ENCODE results near the gene FAM200B.
A peak's percentile ranks its signal among the peaks of the same experiment; 100 is the strongest.

Gene FAM200B

GRCh38 chr4:15670576-15670975 is 11.1 kb upstream of the FAM200B start:
- Histone ChIP-seq H3K36me3 (ENCODE audit: control insufficient read depth in 1 of 2, insufficient read depth in 2 of 2, low read length in 2 of 2) (no peaks in the 10 kb centered on the region), H3K27me3 (ENCODE audit: low read depth, low read length) (no peaks in the 10 kb centered on the region), H3K4me1 (ENCODE audit: control insufficient read depth in 1 of 2, insufficient read depth in 2 of 2, low read length in 2 of 2) (no peaks in the 10 kb centered on the region), H3K4me3 (ENCODE audit: low read depth in 1 of 2, low read length in 2 of 2) (no peak overlapping the region), H3K27ac (ENCODE audit: low read length) (no peak overlapping the region), H3K9me3 (ENCODE audit: control insufficient read depth in 1 of 2, low read length in 2 of 2) (no peaks in the 10 kb centered on the region)

- H3K4me3 ChIP-seq (ENCODE audit: low read depth in 1 of 2, low read length in 2 of 2) = no peak overlapping the region
- no peaks in the 10 kb centered on the region for H3K4me1 ChIP-seq (ENCODE audit: control insufficient read depth in 1 of 2, insufficient read depth in 2 of 2, low read length in 2 of 2)
- no peaks in the 10 kb centered on the region for H3K9me3 ChIP-seq (ENCODE audit: control insufficient read depth in 1 of 2, low read length in 2 of 2)
- H3K36me3 ChIP-seq (ENCODE audit: control insufficient read depth in 1 of 2, insufficient read depth in 2 of 2, low read length in 2 of 2) = no peaks in the 10 kb centered on the region
- H3K27ac ChIP-seq (ENCODE audit: low read length) = no peak overlapping the region
- H3K27me3 ChIP-seq (ENCODE audit: low read depth, low read length) = no peaks in the 10 kb centered on the region
These were observed 9.5 kb upstream of the FAM200B start for GRCh38 chr4:15672101-15672500.

GRCh38 chr4:15673337-15673736 is 8.3 kb upstream of the FAM200B start:
- Histone ChIP-seq H3K4me1 (ENCODE audit: control insufficient read depth in 1 of 2, insufficient read depth in 2 of 2, low read length in 2 of 2) (no peaks in the 10 kb centered on the region), H3K36me3 (ENCODE audit: control insufficient read depth in 1 of 2, insufficient read depth in 2 of 2, low read length in 2 of 2) (no peaks in the 10 kb centered on the region), H3K27ac (ENCODE audit: low read length) (no peak overlapping the region), H3K27me3 (ENCODE audit: low read depth, low read length) (no peaks in the 10 kb centered on the region), H3K9me3 (ENCODE audit: control insufficient read depth in 1 of 2, low read length in 2 of 2) (no peaks in the 10 kb centered on the region), H3K4me3 (ENCODE audit: low read depth in 1 of 2, low read length in 2 of 2) (no peak overlapping the region)

- no peaks in the 10 kb centered on the region for H3K36me3 ChIP-seq (ENCODE audit: control insufficient read depth in 1 of 2, insufficient read depth in 2 of 2, low read length in 2 of 2)
- H3K27ac ChIP-seq (ENCODE audit: low read length) = no peak overlapping the region
- no peak overlapping the region for H3K4me3 ChIP-seq (ENCODE audit: low read depth in 1 of 2, low read length in 2 of 2)
- H3K9me3 ChIP-seq (ENCODE audit: control insufficient read depth in 1 of 2, low read length in 2 of 2) = no peaks in the 10 kb centered on the region
- H3K4me1 ChIP-seq (ENCODE audit: control insufficient read depth in 1 of 2, insufficient read depth in 2 of 2, low read length in 2 of 2) = no peaks in the 10 kb centered on the region
- H3K27me3 ChIP-seq (ENCODE audit: low read depth, low read length) = no peaks in the 10 kb centered on the region
These were observed 7.6 kb upstream of the FAM200B start for GRCh38 chr4:15674046-15674445.

- Histone ChIP-seq H3K4me3 (ENCODE audit: low read depth in 1 of 2, low read length in 2 of 2) (no peak overlapping the region), H3K4me1 (ENCODE audit: control insufficient read depth in 1 of 2, insufficient read depth in 2 of 2, low read length in 2 of 2) (no peaks in the 10 kb centered on the region), H3K27ac (ENCODE audit: low read length) (no peak overlapping the region), H3K27me3 (ENCODE audit: low read depth, low read length) (no peaks in the 10 kb centered on the region), H3K36me3 (ENCODE audit: control insufficient read depth in 1 of 2, insufficient read depth in 2 of 2, low read length in 2 of 2) (no peaks in the 10 kb centered on the region), H3K9me3 (ENCODE audit: control insufficient read depth in 1 of 2, low read length in 2 of 2) (no peaks in the 10 kb centered on the region)
These were observed 6.7 kb upstream of the FAM200B start for GRCh38 chr4:15674926-15675325.

GRCh38 chr4:15675356-15675755 is 6.3 kb upstream of the FAM200B start:
- Histone ChIP-seq H3K36me3 (ENCODE audit: control insufficient read depth in 1 of 2, insufficient read depth in 2 of 2, low read length in 2 of 2) (no peaks in the 10 kb centered on the region), H3K9me3 (ENCODE audit: control insufficient read depth in 1 of 2, low read length in 2 of 2) (no peaks in the 10 kb centered on the region), H3K4me3 (ENCODE audit: low read depth in 1 of 2, low read length in 2 of 2) (no peak overlapping the region), H3K27ac (ENCODE audit: low read length) (no peak overlapping the region), H3K27me3 (ENCODE audit: low read depth, low read length) (no peaks in the 10 kb centered on the region), H3K4me1 (ENCODE audit: control insufficient read depth in 1 of 2, insufficient read depth in 2 of 2, low read length in 2 of 2) (no peaks in the 10 kb centered on the region)

GRCh38 chr4:15676039-15676438 is 5.6 kb upstream of the FAM200B start:
- Histone ChIP-seq H3K27ac (ENCODE audit: low read length) (no peak overlapping the region), H3K4me3 (ENCODE audit: low read depth in 1 of 2, low read length in 2 of 2) (no peak overlapping the region), H3K4me1 (ENCODE audit: control insufficient read depth in 1 of 2, insufficient read depth in 2 of 2, low read length in 2 of 2) (peaks cover 0 to 2% of the 10 kb centered on the region in 2 donors), H3K36me3 (ENCODE audit: control insufficient read depth in 1 of 2, insufficient read depth in 2 of 2, low read length in 2 of 2) (no peaks in the 10 kb centered on the region), H3K9me3 (ENCODE audit: control insufficient read depth in 1 of 2, low read length in 2 of 2) (no peaks in the 10 kb centered on the region), H3K27me3 (ENCODE audit: low read depth, low read length) (no peaks in the 10 kb centered on the region)

- H3K4me1 ChIP-seq (ENCODE audit: control insufficient read depth in 1 of 2, insufficient read depth in 2 of 2, low read length in 2 of 2) = peaks cover 0 to 5% of the 10 kb centered on the region in 2 donors
- H3K9me3 ChIP-seq (ENCODE audit: control insufficient read depth in 1 of 2, low read length in 2 of 2) = no peaks in the 10 kb centered on the region
- H3K27me3 ChIP-seq (ENCODE audit: low read depth, low read length) = no peaks in the 10 kb centered on the region
- H3K36me3 ChIP-seq (ENCODE audit: control insufficient read depth in 1 of 2, insufficient read depth in 2 of 2, low read length in 2 of 2) = no peaks in the 10 kb centered on the region
- no peak overlapping the region for H3K4me3 ChIP-seq (ENCODE audit: low read depth in 1 of 2, low read length in 2 of 2)
- H3K27ac ChIP-seq (ENCODE audit: low read length) = no peak overlapping the region
These were observed 4.7 kb upstream of the FAM200B start for GRCh38 chr4:15676899-15677298.

- Histone ChIP-seq H3K4me1 (ENCODE audit: control insufficient read depth in 1 of 2, insufficient read depth in 2 of 2, low read length in 2 of 2) (peaks cover 1 to 6% of the 10 kb centered on the region in 2 donors), H3K27ac (ENCODE audit: low read length) (no peak overlapping the region), H3K27me3 (ENCODE audit: low read depth, low read length) (no peaks in the 10 kb centered on the region), H3K36me3 (ENCODE audit: control insufficient read depth in 1 of 2, insufficient read depth in 2 of 2, low read length in 2 of 2) (no peaks in the 10 kb centered on the region), H3K4me3 (ENCODE audit: low read depth in 1 of 2, low read length in 2 of 2) (no peak overlapping the region), H3K9me3 (ENCODE audit: control insufficient read depth in 1 of 2, low read length in 2 of 2) (no peaks in the 10 kb centered on the region)
These were observed 4.1 kb upstream of the FAM200B start for GRCh38 chr4:15677507-15677988.

- H3K27ac ChIP-seq (ENCODE audit: low read length) = no peak overlapping the region
- peaks cover 4 to 24% of the 10 kb centered on the region in 2 donors for H3K4me1 ChIP-seq (ENCODE audit: control insufficient read depth in 1 of 2, insufficient read depth in 2 of 2, low read length in 2 of 2)
- H3K36me3 ChIP-seq (ENCODE audit: control insufficient read depth in 1 of 2, insufficient read depth in 2 of 2, low read length in 2 of 2) = no peaks in the 10 kb centered on the region
- no peaks in the 10 kb centered on the region for H3K27me3 ChIP-seq (ENCODE audit: low read depth, low read length)
- H3K4me3 ChIP-seq (ENCODE audit: low read depth in 1 of 2, low read length in 2 of 2) = peak overlapping the region; percentile 73 to 98
- H3K9me3 ChIP-seq (ENCODE audit: control insufficient read depth in 1 of 2, low read length in 2 of 2) = no peaks in the 10 kb centered on the region
These were observed 608 bp upstream of the FAM200B start for GRCh38 chr4:15681067-15681371.

- H3K4me1 ChIP-seq (ENCODE audit: control insufficient read depth in 1 of 2, insufficient read depth in 2 of 2, low read length in 2 of 2) = peaks cover 4 to 24% of the 10 kb centered on the region in 2 donors
These were observed 865 bp downstream of the FAM200B start for GRCh38 chr4:15682242-15683142.

GRCh38 chr4:15683143-15683495 is 1.5 kb downstream of the FAM200B start:
- Histone ChIP-seq H3K36me3 (ENCODE audit: control insufficient read depth in 1 of 2, insufficient read depth in 2 of 2, low read length in 2 of 2) (peaks cover 0 to 11% of the 10 kb centered on the region in 2 donors), H3K4me1 (ENCODE audit: control insufficient read depth in 1 of 2, insufficient read depth in 2 of 2, low read length in 2 of 2) (peaks cover 4 to 24% of the 10 kb centered on the region in 2 donors), H3K4me3 (ENCODE audit: low read depth in 1 of 2, low read length in 2 of 2) (peak overlapping the region; percentile 73 to 98), H3K27ac (ENCODE audit: low read length) (peak overlapping the region; percentile 98), H3K9me3 (ENCODE audit: control insufficient read depth in 1 of 2, low read length in 2 of 2) (no peaks in the 10 kb centered on the region), H3K27me3 (ENCODE audit: low read depth, low read length) (no peaks in the 10 kb centered on the region)

More at GRCh38 chr4:15682242-15683142, 865 bp downstream of the FAM200B start:
- H3K9me3 ChIP-seq (ENCODE audit: control insufficient read depth in 1 of 2, low read length in 2 of 2) = no peaks in the 10 kb centered on the region
- peak overlapping the region; percentile 98 for H3K27ac ChIP-seq (ENCODE audit: low read length)
- no peaks in the 10 kb centered on the region for H3K27me3 ChIP-seq (ENCODE audit: low read depth, low read length)
- peak overlapping the region; percentile 73 to 98 for H3K4me3 ChIP-seq (ENCODE audit: low read depth in 1 of 2, low read length in 2 of 2)
- peaks cover 0 to 6% of the 10 kb centered on the region in 2 donors for H3K36me3 ChIP-seq (ENCODE audit: control insufficient read depth in 1 of 2, insufficient read depth in 2 of 2, low read length in 2 of 2)

Measured in muscle layer of duodenum (tissue), 2 donors.